ENCODE measurements around the gene DMBT1. TPM values are rescaled to one million over a fixed set of nuclear protein-coding genes. Genes with fewer than 3 reads are reported as not detected.

DMBT1 gene
- polyA plus RNA-seq, 1 donor (not counting 4 experiments of a cell fraction or from before 2014, with no cell fraction given), result 0.04 TPM

DNA sequence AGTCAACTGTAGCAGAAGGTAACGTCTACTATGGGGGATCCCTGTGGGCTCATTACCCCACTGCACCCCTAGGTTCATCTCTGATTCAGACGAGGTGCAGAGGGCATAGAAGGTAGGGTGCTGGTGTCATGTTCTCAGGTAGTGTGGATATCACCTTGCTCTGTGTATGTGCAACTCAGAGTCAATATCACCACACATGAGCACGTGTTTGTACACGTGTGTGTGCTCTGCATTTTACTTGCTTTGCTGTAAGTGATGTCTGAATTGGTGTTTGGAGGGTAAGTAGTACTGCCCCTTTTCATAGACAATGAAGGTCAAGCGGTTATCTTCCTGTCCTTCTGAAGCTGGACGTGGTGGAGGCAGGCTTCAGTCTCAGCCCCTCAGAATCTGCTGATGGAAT, 10.4 kb downstream of the DMBT1 start:
- TF ChIP-seq EZH2 (IDR thresholded peaks at IDR 0.05; ENCODE audit: low read length) (no peak), CTCF (optimal IDR thresholded peaks at IDR 0.05 in 1 of 3, IDR thresholded peaks at IDR 0.05 in 1 of 3, conservative IDR thresholded peaks at IDR 0.05 in 1 of 3; ENCODE audit: extremely low read depth in 1 of 3, insufficient read depth in 2 of 3, low read length in 3 of 3) (no peak)
- no peak overlapping the region for H3K4me2 ChIP-seq (ENCODE audit: control insufficient read depth, extremely low read depth, insufficient read depth, low read depth, low read length)
- H3K27me3 ChIP-seq (ENCODE audit: control insufficient read depth, extremely low read depth, insufficient read depth, low read length), result peaks cover 11% of the 10 kb centered on the region
- DNase-seq (ENCODE audit: low read depth, low spot score) (no peak), FAIRE-seq (no peak)
- H2AFZ ChIP-seq (ENCODE audit: control insufficient read depth, low read length), result no peak overlapping the region
- no peaks in the 10 kb centered on the region for H3K9me1 ChIP-seq (ENCODE audit: control insufficient read depth, extremely low read depth, insufficient read depth, low read length)
- H3K9ac ChIP-seq (ENCODE audit: control insufficient read depth, extremely low read depth, insufficient read depth, low read length), result no peak overlapping the region
- no peak overlapping the region for H3K27ac ChIP-seq (ENCODE audit: control insufficient read depth, insufficient read depth, low read length)
- H3K9me3 ChIP-seq (ENCODE audit: control insufficient read depth, low read depth, low read length), result no peaks in the 10 kb centered on the region
- peaks cover under 1% of the 10 kb centered on the region for H3K4me1 ChIP-seq (ENCODE audit: control insufficient read depth, extremely low read depth, insufficient read depth, low read length)
- no peaks in the 10 kb centered on the region for H3K79me2 ChIP-seq (ENCODE audit: control insufficient read depth, insufficient read depth, low read length)
- no peak overlapping the region for H3K4me3 ChIP-seq (ENCODE audit: control insufficient read depth in 2 of 3, extremely low read depth in 1 of 3, insufficient read depth in 2 of 3, low read depth in 1 of 3, low read length in 3 of 3)
- dilution Hi-C loops (cut with MboI; ENCODE audit: extremely low pct_ligation_motif_present, low sequenced_read_pairs), result no loop called here
- no peaks in the 10 kb centered on the region for H4K20me1 ChIP-seq (ENCODE audit: control insufficient read depth, extremely low read depth, insufficient read depth, low read length)
- no peaks in the 10 kb centered on the region for H3K36me3 ChIP-seq (ENCODE audit: control insufficient read depth in 2 of 2, extremely low read depth in 1 of 2, insufficient read depth in 2 of 2, low read length in 2 of 2)

DNA sequence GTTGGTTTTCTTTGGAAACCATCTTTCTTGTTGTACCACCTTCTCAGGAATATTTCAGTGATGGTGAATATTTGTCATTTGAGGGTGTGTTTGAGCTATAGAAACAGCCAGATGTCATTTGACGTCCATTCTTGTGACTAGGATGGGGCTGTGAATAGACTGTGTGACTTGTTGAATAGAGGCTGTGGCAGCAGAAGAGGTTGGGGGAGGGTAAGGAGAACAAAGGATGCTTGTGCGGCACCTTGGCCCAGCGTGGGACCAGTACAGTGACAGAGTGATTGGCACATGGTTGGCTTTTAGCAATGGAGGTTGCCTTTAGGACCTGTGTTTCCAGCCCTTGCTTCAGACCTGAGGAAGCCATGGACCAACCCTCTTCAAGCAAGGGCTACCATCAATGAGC, 11.3 kb downstream of the DMBT1 start:
- no peaks in the 10 kb centered on the region for H3K9me1 ChIP-seq (ENCODE audit: control insufficient read depth, extremely low read depth, insufficient read depth, low read length)
- H3K79me2 ChIP-seq (ENCODE audit: control insufficient read depth, insufficient read depth, low read length), result no peaks in the 10 kb centered on the region
- no peak overlapping the region for H3K27ac ChIP-seq (ENCODE audit: control insufficient read depth, insufficient read depth, low read length)
- no peaks in the 10 kb centered on the region for H3K9me3 ChIP-seq (ENCODE audit: control insufficient read depth, low read depth, low read length)
- dilution Hi-C loops (cut with MboI; ENCODE audit: extremely low pct_ligation_motif_present, low sequenced_read_pairs), result no loop called here
- peaks cover 11% of the 10 kb centered on the region for H3K27me3 ChIP-seq (ENCODE audit: control insufficient read depth, extremely low read depth, insufficient read depth, low read length)
- FAIRE-seq, result no peak
- H2AFZ ChIP-seq (ENCODE audit: control insufficient read depth, low read length), result no peak overlapping the region
- no peak overlapping the region for H3K9ac ChIP-seq (ENCODE audit: control insufficient read depth, extremely low read depth, insufficient read depth, low read length)
- H4K20me1 ChIP-seq (ENCODE audit: control insufficient read depth, extremely low read depth, insufficient read depth, low read length), result no peaks in the 10 kb centered on the region
- no peak overlapping the region for H3K4me3 ChIP-seq (ENCODE audit: control insufficient read depth in 2 of 3, extremely low read depth in 1 of 3, insufficient read depth in 2 of 3, low read depth in 1 of 3, low read length in 3 of 3)
- H3K36me3 ChIP-seq (ENCODE audit: control insufficient read depth in 2 of 2, extremely low read depth in 1 of 2, insufficient read depth in 2 of 2, low read length in 2 of 2), result no peaks in the 10 kb centered on the region
- no peaks in the 10 kb centered on the region for H3K4me1 ChIP-seq (ENCODE audit: control insufficient read depth, extremely low read depth, insufficient read depth, low read length)
- H3K4me2 ChIP-seq (ENCODE audit: control insufficient read depth, extremely low read depth, insufficient read depth, low read depth, low read length), result no peak overlapping the region
- no peak for TF ChIP-seq CTCF (optimal IDR thresholded peaks at IDR 0.05 in 1 of 3, IDR thresholded peaks at IDR 0.05 in 1 of 3, conservative IDR thresholded peaks at IDR 0.05 in 1 of 3; ENCODE audit: extremely low read depth in 1 of 3, insufficient read depth in 2 of 3, low read length in 3 of 3)
- TF ChIP-seq EZH2 (IDR thresholded peaks at IDR 0.05; ENCODE audit: low read length), result no peak
- no peak for DNase-seq (ENCODE audit: low read depth, low spot score)

All from keratinocyte (primary cell).